ENCODE results near the gene DOK6.
"Not testable (repeated sequence)": the region's sequence is repeated elsewhere in the genome, so short reads cannot be mapped to it uniquely, and the experiment has no call there.

The DOK6 gene

DNA sequence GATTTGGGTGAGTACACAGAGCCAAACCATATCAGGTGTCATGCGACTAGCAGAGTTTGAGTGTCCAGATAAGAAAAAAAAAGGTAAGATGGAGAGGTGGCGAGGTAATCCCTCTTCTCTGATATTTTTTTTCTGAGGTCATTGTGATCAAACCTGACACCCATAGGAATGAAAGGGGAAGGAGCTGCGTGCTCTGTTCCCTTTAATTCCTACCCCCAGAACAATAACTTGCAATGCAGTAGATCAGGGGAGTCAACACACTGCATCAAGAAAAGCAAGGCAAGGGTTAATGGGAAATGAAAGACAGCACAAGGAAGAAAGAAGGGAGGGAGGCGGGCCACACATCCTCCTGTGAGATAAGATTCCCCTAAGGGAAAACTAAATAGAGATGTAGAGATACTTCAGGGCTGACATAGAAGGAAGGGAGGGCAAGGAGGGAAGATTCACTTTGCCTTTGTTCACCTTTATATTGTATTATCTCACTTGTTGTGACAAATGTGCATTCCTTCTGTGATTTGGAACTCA is 414.2 kb downstream of the DOK6 start:
- TF ChIP-seq CTCF (IDR thresholded peaks at IDR 0.05; ENCODE audit: insufficient read depth, missing control alignments), result no peak
- DNase-seq (ENCODE audit: insufficient read length, low spot score) (no peak), FAIRE-seq (peak; percentile 100)

GRCh38 chr18:69817335-69817940 is 416.8 kb downstream of the DOK6 start:
- no peak for TF ChIP-seq CTCF (IDR thresholded peaks at IDR 0.05; ENCODE audit: insufficient read depth, missing control alignments)
- DNase-seq (ENCODE audit: insufficient read length, low spot score) (no peak), FAIRE-seq (no peak)

- DNase-seq (ENCODE audit: insufficient read length, low spot score), result no peak
- FAIRE-seq, result no peak
- no peak for TF ChIP-seq CTCF (IDR thresholded peaks at IDR 0.05; ENCODE audit: insufficient read depth, missing control alignments)
Observed at GRCh38 chr18:69819460-69819859, 418.8 kb downstream of the DOK6 start.

- FAIRE-seq (no peak), DNase-seq (ENCODE audit: insufficient read length, low spot score) (no peak)
- TF ChIP-seq CTCF (IDR thresholded peaks at IDR 0.05; ENCODE audit: insufficient read depth, missing control alignments), result no peak
Observed at GRCh38 chr18:69820538-69820937, 419.9 kb downstream of the DOK6 start.

- no peak for TF ChIP-seq CTCF (IDR thresholded peaks at IDR 0.05; ENCODE audit: insufficient read depth, missing control alignments)
- no peak for FAIRE-seq
- DNase-seq (ENCODE audit: insufficient read length, low spot score), result no peak
Observed at GRCh38 chr18:69830189-69830588, 429.5 kb downstream of the DOK6 start.

GRCh38 chr18:69834980-69835379 is 434.3 kb downstream of the DOK6 start:
- DNase-seq (ENCODE audit: insufficient read length, low spot score); FAIRE-seq: not testable (repeated sequence)

DNA sequence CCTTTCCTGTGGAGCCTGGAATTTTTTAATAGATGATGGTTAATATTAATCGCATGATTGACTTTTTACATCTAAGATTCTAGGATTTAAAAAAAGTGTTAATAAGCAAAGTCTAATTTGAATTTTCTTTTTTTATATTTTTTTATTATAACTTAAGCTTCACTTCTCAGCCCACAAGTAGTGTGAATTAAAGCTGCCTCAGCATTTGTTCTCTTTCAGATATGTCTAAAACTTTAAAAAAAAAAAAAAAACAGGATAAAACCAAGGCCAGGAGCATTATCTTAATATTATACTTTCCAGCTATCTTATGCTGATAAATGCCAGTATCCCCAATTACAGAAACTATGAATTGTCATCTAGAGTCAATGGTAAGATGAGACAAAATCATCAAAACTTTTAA is 437.3 kb downstream of the DOK6 start:
- FAIRE-seq, result no peak

More for the DNA sequence above, 437.3 kb downstream of the DOK6 start:
- no peak for DNase-seq (ENCODE audit: insufficient read length, low spot score)
- TF ChIP-seq CTCF (IDR thresholded peaks at IDR 0.05; ENCODE audit: insufficient read depth, missing control alignments), result no peak

Measured in D721Med (cell line).